Activated CD4-positive, alpha-beta T cell treated with anti-CD3 and anti-CD28 coated beads, Interleukin-2, amount 10 ng/mL, durations not matched to agents 7 days and 5 days (primary cell): ENCODE data around the gene ERC1. TPM values are rescaled to one million over a fixed set of nuclear protein-coding genes. Genes with fewer than 3 reads are reported as not detected.

ENCODE experiments used
- CTCF ChIA-PET: fragments of 350-600 bp; sonication (Branson Sonifier 250); formaldehyde crosslinking; loops from one replicate; lab custom pipeline; 2021; ENCODE audit warnings: antibody characterized with exemption; lab: Charles Lee
- POLR2A ChIA-PET: fragments of 350-600 bp; sonication (Branson Sonifier 250); formaldehyde crosslinking; loops from one replicate; lab custom pipeline; 2021; ENCODE audit warnings: antibody characterized with exemption; lab: Charles Lee
- DNase-seq: peaks from one replicate; pipeline ENCODE4 v3.0.0-alpha.2; 2020
- H3K27ac Mint-ChIP-seq: one replicate; pipeline ENCODE4 v1.8.0; 2021; ENCODE audit warnings: mild to moderate bottlenecking, moderate library complexity, mixed read lengths
- H3K27me3 Mint-ChIP-seq: one replicate; pipeline ENCODE4 v1.8.0; 2021; ENCODE audit warnings: mixed read lengths
- H3K36me3 Mint-ChIP-seq: one replicate; pipeline ENCODE4 v1.8.0; 2021; ENCODE audit warnings: low read depth, mixed read lengths
- H3K4me1 Mint-ChIP-seq: one replicate; pipeline ENCODE4 v1.8.0; 2021; ENCODE audit warnings: mixed read lengths
- H3K4me3 Mint-ChIP-seq: one replicate; pipeline ENCODE4 v1.8.0; 2021; ENCODE audit warnings: mild to moderate bottlenecking, moderate library complexity, mixed read lengths
- H3K9me3 Mint-ChIP-seq: one replicate; pipeline ENCODE4 v1.8.0; 2021; ENCODE audit warnings: mixed read lengths
- total RNA-seq, 2 experiments: library from RNA; stranded (reverse); gene quantifications; one replicate each; pipeline ENCODE4 v1.2.3, GENCODE V29; 2021

The ERC1 gene
- total RNA-seq, 2 experiments from 2014 or later = 38.7 to 43.4 TPM

- no peak for DNase-seq
- Mint-ChIP-seq H3K36me3 (no peaks in the 10 kb centered on the region), H3K27me3 (no peaks in the 10 kb centered on the region), H3K9me3 (no peaks in the 10 kb centered on the region), H3K27ac (no peak overlapping the region), H3K4me1 (no peaks in the 10 kb centered on the region), H3K4me3 (no peak overlapping the region)
- ChIA-PET CTCF (interaction anchor here (0.8 kb wide), 1 partner anchor 12 kb away, joined by 3 read pairs; no protein-coding TSS in a partner anchor), POLR2A (no interaction called here)
Observed at GRCh38 chr12:1357711-1358110, 366.7 kb downstream of the ERC1 start.

GRCh38 chr12:1360441-1361210, 369.6 kb downstream of the ERC1 start:
- DNase-seq = no peak
- POLR2A ChIA-PET = no interaction called here
- CTCF ChIA-PET = no interaction called here
- Mint-ChIP-seq H3K36me3 (no peaks in the 10 kb centered on the region), H3K4me1 (no peaks in the 10 kb centered on the region), H3K27ac (no peak overlapping the region), H3K27me3 (no peaks in the 10 kb centered on the region), H3K4me3 (no peak overlapping the region), H3K9me3 (no peaks in the 10 kb centered on the region)

- CTCF ChIA-PET = no interaction called here
- H3K9me3 Mint-ChIP-seq = no peaks in the 10 kb centered on the region
- no peak overlapping the region for H3K27ac Mint-ChIP-seq
- no peak overlapping the region for H3K4me3 Mint-ChIP-seq
- no peaks in the 10 kb centered on the region for H3K36me3 Mint-ChIP-seq
- POLR2A ChIA-PET = no interaction called here
- no peak for DNase-seq
- H3K27me3 Mint-ChIP-seq = no peaks in the 10 kb centered on the region
- no peaks in the 10 kb centered on the region for H3K4me1 Mint-ChIP-seq
Observed at GRCh38 chr12:1362143-1362662, 371.2 kb downstream of the ERC1 start.

- Mint-ChIP-seq H3K9me3 (no peaks in the 10 kb centered on the region), H3K36me3 (no peaks in the 10 kb centered on the region), H3K27me3 (no peaks in the 10 kb centered on the region), H3K4me1 (no peaks in the 10 kb centered on the region), H3K4me3 (no peak overlapping the region), H3K27ac (no peak overlapping the region)
- ChIA-PET POLR2A (no interaction called here), CTCF (no interaction called here)
- no peak for DNase-seq
Observed at GRCh38 chr12:1365703-1366102, 374.7 kb downstream of the ERC1 start.

GRCh38 chr12:1367331-1368291, 376.6 kb downstream of the ERC1 start:
- no peaks in the 10 kb centered on the region for H3K27me3 Mint-ChIP-seq
- CTCF ChIA-PET = no interaction called here
- POLR2A ChIA-PET = no interaction called here
- peaks cover 4% of the 10 kb centered on the region for H3K36me3 Mint-ChIP-seq
- no peak for DNase-seq
- no peaks in the 10 kb centered on the region for H3K9me3 Mint-ChIP-seq
- no peak overlapping the region for H3K4me3 Mint-ChIP-seq
- no peak overlapping the region for H3K27ac Mint-ChIP-seq
- H3K4me1 Mint-ChIP-seq = no peaks in the 10 kb centered on the region

- H3K27me3 Mint-ChIP-seq = no peaks in the 10 kb centered on the region
- no peaks in the 10 kb centered on the region for H3K4me1 Mint-ChIP-seq
- no peak for DNase-seq
- H3K9me3 Mint-ChIP-seq = no peaks in the 10 kb centered on the region
- CTCF ChIA-PET = interaction anchor here (1.3 kb wide), 1 partner anchor 12 kb away, joined by 3 read pairs; no protein-coding TSS in a partner anchor
- POLR2A ChIA-PET = no interaction called here
- H3K36me3 Mint-ChIP-seq = peaks cover 4% of the 10 kb centered on the region
- no peak overlapping the region for H3K4me3 Mint-ChIP-seq
- H3K27ac Mint-ChIP-seq = no peak overlapping the region
Observed at GRCh38 chr12:1369460-1369859, 378.4 kb downstream of the ERC1 start.

- Mint-ChIP-seq H3K4me3 (no peak overlapping the region), H3K27me3 (no peaks in the 10 kb centered on the region), H3K9me3 (no peaks in the 10 kb centered on the region), H3K27ac (no peak overlapping the region), H3K36me3 (peaks cover 6% of the 10 kb centered on the region), H3K4me1 (no peaks in the 10 kb centered on the region)
- DNase-seq = no peak
- ChIA-PET CTCF (interaction anchor here (1.3 kb wide), 1 partner anchor 12 kb away, joined by 3 read pairs; no protein-coding TSS in a partner anchor), POLR2A (no interaction called here)
Observed at GRCh38 chr12:1369938-1370500, 379.0 kb downstream of the ERC1 start.

GRCh38 chr12:1373901-1374735, 383.1 kb downstream of the ERC1 start:
- Mint-ChIP-seq H3K4me1 (no peaks in the 10 kb centered on the region), H3K9me3 (no peaks in the 10 kb centered on the region), H3K4me3 (no peak overlapping the region), H3K36me3 (peaks cover 11% of the 10 kb centered on the region), H3K27me3 (no peaks in the 10 kb centered on the region), H3K27ac (no peak overlapping the region)
- POLR2A ChIA-PET = no interaction called here
- DNase-seq = no peak
- CTCF ChIA-PET = no interaction called here

- no peak for DNase-seq
- no peaks in the 10 kb centered on the region for H3K4me1 Mint-ChIP-seq
- H3K9me3 Mint-ChIP-seq = no peaks in the 10 kb centered on the region
- ChIA-PET CTCF (no interaction called here), POLR2A (no interaction called here)
- H3K27me3 Mint-ChIP-seq = no peaks in the 10 kb centered on the region
- H3K4me3 Mint-ChIP-seq = no peak overlapping the region
- H3K36me3 Mint-ChIP-seq = peaks cover 11% of the 10 kb centered on the region
- no peak overlapping the region for H3K27ac Mint-ChIP-seq
Observed at GRCh38 chr12:1375323-1375722, 384.3 kb downstream of the ERC1 start.

- Mint-ChIP-seq H3K27me3 (no peaks in the 10 kb centered on the region), H3K4me3 (no peak overlapping the region), H3K27ac (no peak overlapping the region), H3K9me3 (no peaks in the 10 kb centered on the region), H3K36me3 (peaks cover 6% of the 10 kb centered on the region), H3K4me1 (no peaks in the 10 kb centered on the region)
- POLR2A ChIA-PET = no interaction called here
- DNase-seq = no peak
- CTCF ChIA-PET = no interaction called here
Observed at GRCh38 chr12:1377117-1377516, 386.1 kb downstream of the ERC1 start.

- POLR2A ChIA-PET = no interaction called here
- no peaks in the 10 kb centered on the region for H3K27me3 Mint-ChIP-seq
- no peak for DNase-seq
Observed at GRCh38 chr12:1377681-1378080, 386.7 kb downstream of the ERC1 start.

GRCh38 chr12:1380171-1380851, 389.3 kb downstream of the ERC1 start:
- Mint-ChIP-seq H3K9me3 (no peaks in the 10 kb centered on the region), H3K27ac (no peak overlapping the region), H3K4me1 (no peaks in the 10 kb centered on the region), H3K27me3 (no peaks in the 10 kb centered on the region), H3K36me3 (peaks cover 4% of the 10 kb centered on the region), H3K4me3 (no peak overlapping the region)
- ChIA-PET CTCF (no interaction called here), POLR2A (no interaction called here)
- no peak for DNase-seq

More at GRCh38 chr12:1377681-1378080, 386.7 kb downstream of the ERC1 start:
- CTCF ChIA-PET = no interaction called here
- no peak overlapping the region for H3K4me3 Mint-ChIP-seq
- H3K9me3 Mint-ChIP-seq = no peaks in the 10 kb centered on the region
- no peak overlapping the region for H3K27ac Mint-ChIP-seq
- no peaks in the 10 kb centered on the region for H3K4me1 Mint-ChIP-seq
- peaks cover 6% of the 10 kb centered on the region for H3K36me3 Mint-ChIP-seq
